T47D (cell line): Measurements from ENCODE around the gene NET1.

Experiments
- DNase-seq, 2 experiments: peaks; one replicate each; pipeline versions ENCODE4 v3.0.0 to v3.0.0-alpha.2; 2011 to 2012; ENCODE audit warnings: low read depth in 1 of 2, low spot score in 1 of 2
- JUND ChIP-seq: IDR thresholded peaks from 2 replicates; pipeline ENCODE4 v1.6.1; 2012; ENCODE audit warnings: low read depth
- in situ Hi-C: cut with HindIII; loops from 2 replicates; pipeline ENCODE4 v1.10.0; 2016; ENCODE audit warnings: low sequenced_read_pairs, low pct_unique_long_range_greater_than_20kb

Gene NET1

GRCh38 chr10:5477948-5478693 is 65.8 kb downstream of the NET1 start:
- in situ Hi-C loops, result no loop called here
- no peak for TF ChIP-seq JUND

GRCh38 chr10:5478694-5479305 is 66.4 kb downstream of the NET1 start:
- TF ChIP-seq JUND, result no peak
- in situ Hi-C loops, result no loop called here
- no peak for DNase-seq

More at GRCh38 chr10:5477948-5478693, 65.8 kb downstream of the NET1 start:
- DNase-seq, result no peak

GRCh38 chr10:5479481-5480161 is 67.3 kb downstream of the NET1 start:
- no peak for TF ChIP-seq JUND
- DNase-seq, result no peak
- in situ Hi-C loops, result no loop called here

GRCh38 chr10:5480162-5480941 is 68.0 kb downstream of the NET1 start:
- in situ Hi-C loops, result no loop called here
- no peak for TF ChIP-seq JUND

GRCh38 chr10:5481121-5481520 is 68.8 kb downstream of the NET1 start:
- no peak for DNase-seq
- no peak for TF ChIP-seq JUND
- in situ Hi-C loops, result no loop called here

More at GRCh38 chr10:5480162-5480941, 68.0 kb downstream of the NET1 start:
- no peak for DNase-seq

- no peak for DNase-seq
- in situ Hi-C loops, result no loop called here
- no peak for TF ChIP-seq JUND
These were observed 69.7 kb downstream of the NET1 start for GRCh38 chr10:5482016-5482415.

GRCh38 chr10:5484205-5484604 is 71.8 kb downstream of the NET1 start:
- no peak for TF ChIP-seq JUND
- in situ Hi-C loops, result no loop called here
- DNase-seq, result no peak

- TF ChIP-seq JUND, result no peak
- in situ Hi-C loops, result no loop called here
- no peak for DNase-seq
These were observed 72.9 kb downstream of the NET1 start for GRCh38 chr10:5485290-5485689.

- TF ChIP-seq JUND, result no peak
- in situ Hi-C loops, result no loop called here
- DNase-seq, result no peak
These were observed 73.8 kb downstream of the NET1 start for GRCh38 chr10:5485948-5486852.

GRCh38 chr10:5486853-5487235 is 74.5 kb downstream of the NET1 start:
- DNase-seq, result no peak
- no peak for TF ChIP-seq JUND
- in situ Hi-C loops, result no loop called here

GRCh38 chr10:5488272-5489161 is 76.2 kb downstream of the NET1 start:
- TF ChIP-seq JUND, result no peak
- in situ Hi-C loops, result no loop called here
- DNase-seq, result no peak
